HG03457 (cell line): ENCODE measurements around the gene TYW1B.
"Not testable (repeated sequence)": the region's sequence is repeated elsewhere in the genome, so short reads cannot be mapped to it uniquely, and the experiment has no call there.

ENCODE experiments used
- ATAC-seq: cut with Tn5 transposase; IDR thresholded peaks from one replicate; pipeline ENCODE4 v1.9.1; 2021; ENCODE audit warnings: moderate number of reproducible peaks; ENCODE audit not compliant: unreplicated experiment

The TYW1B gene

DNA sequence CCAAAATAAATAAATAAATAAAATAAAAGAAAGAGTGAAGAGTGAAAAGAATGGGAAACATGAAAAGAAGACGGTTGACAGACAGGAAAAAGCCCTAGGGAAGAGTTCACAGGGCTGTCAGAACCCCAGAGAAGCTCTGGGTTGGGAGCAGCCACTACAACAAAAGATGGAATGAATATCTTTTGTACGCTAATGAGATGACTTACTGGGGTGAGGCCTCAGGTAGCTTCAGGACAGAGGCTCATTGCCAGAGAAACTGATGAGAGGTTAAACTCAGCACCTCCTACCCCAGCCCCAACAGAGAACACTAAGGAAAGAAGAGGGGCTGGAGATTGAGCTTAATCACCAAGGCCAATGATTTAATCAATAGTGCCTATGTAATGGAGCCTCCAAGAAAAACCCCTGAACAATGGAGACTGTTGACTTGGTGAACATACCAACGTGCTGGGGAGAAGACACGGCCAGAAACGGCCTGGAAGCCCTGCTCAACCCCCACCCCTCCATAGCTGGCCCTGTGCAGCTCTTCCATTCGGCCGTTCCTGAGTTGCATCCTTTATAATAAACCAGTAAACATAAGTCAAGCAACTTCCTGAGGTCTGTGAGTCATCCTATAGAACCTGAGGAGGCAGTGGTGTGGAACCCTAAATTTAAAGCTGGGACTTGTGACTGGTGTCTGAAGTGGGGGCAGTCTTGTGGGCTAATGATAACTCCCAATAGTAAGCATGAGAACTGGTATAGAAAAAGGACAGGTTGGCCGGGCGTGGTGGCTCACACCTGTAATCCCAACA, 11.4 kb downstream of the TYW1B start:
- not testable (repeated sequence) for ATAC-seq

DNA sequence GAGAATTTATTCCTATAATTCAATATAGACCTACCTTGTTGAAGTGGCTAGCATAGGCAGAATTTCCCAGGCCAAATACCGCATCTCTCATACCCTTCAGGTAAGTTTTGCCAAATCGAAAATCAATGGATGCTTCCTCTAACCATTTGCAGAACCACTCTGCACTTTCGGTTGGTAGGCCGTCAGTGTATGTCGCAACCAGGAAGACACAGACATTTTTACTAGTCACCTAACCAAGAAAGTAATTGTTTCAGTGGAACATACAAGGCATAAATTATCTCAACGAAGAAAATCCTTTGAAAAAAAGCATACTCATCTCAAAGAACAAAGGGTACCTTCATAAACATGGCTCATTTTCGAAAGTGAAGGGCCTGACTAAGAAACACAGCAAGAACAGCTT, 17.6 kb downstream of the TYW1B start:
- ATAC-seq: not testable (repeated sequence)

DNA sequence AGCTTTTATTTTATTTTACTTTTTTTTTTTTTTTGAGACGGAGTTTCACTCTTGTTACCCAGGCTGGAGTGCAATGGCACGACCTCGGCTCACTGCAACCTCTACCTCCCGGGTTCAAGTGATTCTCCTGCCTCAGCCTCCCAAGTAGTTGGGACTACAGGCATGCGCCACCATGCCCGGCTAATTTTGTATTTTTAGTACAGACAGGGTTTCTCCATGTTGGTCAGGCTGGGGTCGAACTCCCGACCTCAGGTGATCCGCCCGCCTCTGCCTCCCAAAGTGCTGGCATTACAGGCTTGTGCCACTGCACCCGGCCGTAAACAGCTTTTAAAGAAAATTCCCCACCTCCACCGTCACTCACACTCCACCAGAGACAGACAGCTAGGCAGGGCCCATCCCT, 19.5 kb downstream of the TYW1B start:
- ATAC-seq: not testable (repeated sequence)

DNA sequence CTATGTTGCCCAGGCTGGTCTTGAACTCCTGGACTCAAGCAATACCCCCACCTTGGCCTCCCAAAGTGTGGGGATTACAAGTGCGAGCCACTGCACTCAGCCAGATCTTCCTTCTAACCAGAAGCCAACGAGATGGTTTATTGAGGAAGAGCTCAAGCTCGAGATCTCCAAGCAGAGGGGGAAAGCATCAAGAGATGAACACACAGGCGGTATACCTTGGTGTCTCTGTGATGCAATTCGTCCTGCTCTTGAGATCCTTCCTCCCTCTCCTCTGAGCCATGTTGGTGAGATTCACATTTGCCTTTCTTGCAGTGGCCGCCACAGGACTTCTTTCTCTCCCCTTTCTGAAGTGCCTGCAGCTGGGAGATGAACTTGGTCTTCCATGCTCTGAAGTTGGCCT, 21.1 kb downstream of the TYW1B start:
- ATAC-seq: not testable (repeated sequence)

DNA sequence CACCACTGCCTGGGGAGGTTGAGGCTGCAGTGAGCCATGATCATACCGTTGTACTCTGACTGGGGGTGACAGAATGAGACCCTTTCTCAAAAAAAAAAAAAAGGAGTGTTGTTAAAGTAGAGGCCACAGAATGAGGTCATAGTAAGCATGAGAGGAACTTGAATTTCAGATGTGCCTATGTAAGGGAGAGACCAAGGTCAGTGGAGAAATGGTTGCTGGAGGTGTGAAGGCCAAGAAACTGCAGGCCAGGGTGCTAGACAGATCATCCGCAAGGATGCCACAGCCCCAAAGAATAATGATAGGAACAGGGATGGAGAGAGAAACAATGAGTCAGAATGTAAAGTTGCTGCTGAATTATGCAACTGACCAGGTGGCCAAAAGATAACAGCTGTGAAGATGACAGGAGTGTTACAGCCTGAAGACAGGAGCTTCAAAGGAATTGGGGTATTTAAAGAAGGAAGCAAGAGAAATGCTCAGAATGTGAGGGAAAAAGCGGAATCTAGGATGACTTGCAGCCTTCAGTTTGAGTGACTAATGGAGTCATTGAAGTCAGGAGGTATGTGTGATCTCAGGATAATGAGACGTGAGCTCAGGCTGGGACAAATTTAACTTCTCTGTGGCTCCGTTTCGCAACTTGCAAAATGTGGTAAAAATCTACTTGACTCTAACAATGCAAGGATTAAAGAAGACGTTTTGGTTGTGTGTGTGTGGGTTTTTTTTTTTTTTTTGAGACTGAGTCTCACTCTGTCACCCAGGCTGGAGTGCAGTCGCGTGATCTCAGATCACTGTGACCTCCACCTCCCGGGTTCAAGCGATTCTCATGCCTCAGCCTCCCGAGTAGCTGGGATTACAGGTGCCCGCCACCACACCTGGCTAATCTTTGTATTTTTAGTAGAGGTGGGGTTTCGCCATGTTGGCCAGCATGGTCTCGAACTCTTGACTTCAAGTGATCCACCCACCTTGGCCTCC, 22.2 kb downstream of the TYW1B start:
- ATAC-seq: no peak

DNA sequence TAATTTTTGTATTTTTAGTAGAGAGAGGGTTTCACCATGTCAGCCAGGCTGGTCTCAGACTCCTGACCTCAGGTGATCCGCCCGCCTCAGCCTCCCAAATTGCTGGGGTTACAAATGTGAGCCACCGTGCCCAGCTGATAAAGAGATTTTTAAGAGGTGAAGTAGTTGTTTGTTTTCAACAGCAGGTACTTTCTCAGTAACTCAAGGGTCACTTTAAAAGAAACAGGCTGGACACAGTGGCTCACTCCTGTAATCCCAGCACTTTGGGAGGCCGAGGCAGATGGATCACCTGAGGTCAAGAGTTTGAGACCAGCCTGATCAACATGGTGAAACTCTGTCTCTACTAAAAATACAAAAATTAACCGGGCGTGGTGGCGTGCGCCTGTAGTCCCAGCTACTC, 24.2 kb downstream of the TYW1B start:
- not testable (repeated sequence) for ATAC-seq

DNA sequence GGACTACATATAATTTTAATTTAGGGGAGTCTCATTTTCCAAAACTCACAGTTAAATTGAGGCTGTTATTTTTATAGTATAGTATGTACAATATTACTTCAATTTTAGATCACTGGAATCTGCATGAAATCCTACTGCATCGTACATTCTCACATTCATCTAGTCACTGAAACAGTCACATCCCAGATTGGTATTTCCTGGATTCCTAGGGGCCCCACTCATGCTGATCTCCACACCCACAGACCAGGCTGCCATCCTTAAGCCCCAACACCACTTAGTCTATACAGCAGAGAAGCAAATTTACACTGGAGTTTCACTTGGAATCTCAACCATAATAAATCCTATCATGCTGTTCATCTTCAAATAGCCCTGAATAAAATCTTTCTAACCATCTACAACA, 26.4 kb downstream of the TYW1B start:
- ATAC-seq: not testable (repeated sequence)

DNA sequence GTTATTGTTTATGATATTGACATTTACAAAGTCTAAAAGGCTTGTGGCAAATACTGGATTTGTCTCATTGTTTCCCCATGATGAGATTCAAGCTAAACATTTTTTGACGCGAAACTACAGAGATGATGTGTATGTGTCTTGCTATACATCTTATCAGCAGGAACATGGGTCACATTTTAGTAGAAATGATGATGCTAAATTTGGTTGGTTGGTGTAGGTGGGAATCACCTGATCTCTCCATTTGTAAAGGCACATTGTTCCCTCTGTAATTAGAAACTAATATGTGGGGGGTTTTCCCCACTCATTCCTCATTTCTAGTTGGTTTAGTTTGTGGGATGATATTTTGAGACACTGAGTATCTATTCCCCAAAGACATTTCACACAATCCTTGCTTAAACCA, 32.6 kb downstream of the TYW1B start:
- ATAC-seq: not testable (repeated sequence)

DNA sequence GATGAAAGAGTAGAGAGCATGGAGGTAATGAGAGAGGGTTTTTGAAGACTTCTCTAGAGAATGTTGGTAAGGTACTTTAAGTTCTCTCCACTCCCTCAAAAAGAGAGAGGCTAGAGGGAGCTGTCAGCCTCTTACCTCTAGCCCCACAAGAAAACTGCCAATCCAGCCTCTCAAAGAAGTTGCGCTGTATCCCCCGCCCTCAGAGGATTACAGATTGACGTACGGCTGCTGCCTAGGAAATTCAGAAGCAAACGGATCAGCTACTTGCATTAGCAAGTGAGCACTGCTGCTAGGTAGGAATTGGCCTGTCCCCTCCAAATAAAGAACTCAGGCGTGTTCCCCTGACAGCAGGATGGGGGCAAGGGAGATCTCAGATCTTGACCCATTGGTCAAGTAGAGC, 34.2 kb downstream of the TYW1B start:
- no peak for ATAC-seq

DNA sequence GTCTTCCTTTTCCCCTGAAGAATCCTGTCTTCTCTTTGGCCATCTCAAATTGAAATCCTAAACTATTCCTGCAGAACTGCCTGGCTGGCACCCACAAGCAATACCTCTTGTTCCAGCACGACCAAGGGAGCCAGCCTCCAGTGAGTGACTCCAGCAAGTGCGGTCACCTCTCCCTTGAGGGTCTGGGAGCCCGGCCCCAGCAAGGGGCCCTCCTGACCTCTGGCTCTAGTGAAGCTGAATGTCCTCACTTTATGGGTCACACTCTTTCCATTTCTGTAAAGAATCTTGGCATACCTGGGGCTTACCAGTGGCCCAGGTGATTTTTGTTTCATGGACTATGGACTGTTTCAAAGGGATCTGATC, 37.3 kb downstream of the TYW1B start:
- not testable (repeated sequence) for ATAC-seq

DNA sequence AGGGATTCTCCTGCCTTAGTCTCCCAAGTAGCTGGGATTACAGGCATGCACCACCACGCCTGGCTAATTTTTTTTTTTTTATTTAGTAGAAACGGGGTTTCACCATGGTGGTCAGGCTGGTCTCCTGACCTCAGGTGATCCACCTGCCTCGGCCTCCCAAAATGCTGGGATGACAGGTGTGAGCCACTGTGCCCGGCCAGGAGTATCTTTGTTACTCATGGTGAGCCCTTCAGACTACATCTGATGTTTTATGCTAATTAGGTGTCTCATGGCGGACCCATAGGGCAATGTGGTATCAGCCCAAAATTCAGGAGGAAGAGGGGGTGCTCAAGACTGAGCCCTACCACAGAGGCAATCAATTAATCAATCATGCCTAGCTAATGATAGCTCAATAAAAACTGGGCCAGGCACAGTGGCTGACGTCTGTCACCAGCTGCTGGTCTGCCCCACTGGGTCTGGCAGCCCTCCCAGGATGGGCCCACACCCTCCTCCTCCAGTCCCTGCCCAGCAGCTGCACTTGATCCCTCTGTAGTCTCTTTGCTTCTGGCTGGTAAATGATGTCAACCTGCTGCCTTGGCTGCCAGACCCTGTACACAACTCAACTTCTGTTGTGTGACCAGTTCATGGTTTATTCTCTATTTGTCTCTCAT, 37.8 kb downstream of the TYW1B start:
- ATAC-seq: not testable (repeated sequence)

DNA sequence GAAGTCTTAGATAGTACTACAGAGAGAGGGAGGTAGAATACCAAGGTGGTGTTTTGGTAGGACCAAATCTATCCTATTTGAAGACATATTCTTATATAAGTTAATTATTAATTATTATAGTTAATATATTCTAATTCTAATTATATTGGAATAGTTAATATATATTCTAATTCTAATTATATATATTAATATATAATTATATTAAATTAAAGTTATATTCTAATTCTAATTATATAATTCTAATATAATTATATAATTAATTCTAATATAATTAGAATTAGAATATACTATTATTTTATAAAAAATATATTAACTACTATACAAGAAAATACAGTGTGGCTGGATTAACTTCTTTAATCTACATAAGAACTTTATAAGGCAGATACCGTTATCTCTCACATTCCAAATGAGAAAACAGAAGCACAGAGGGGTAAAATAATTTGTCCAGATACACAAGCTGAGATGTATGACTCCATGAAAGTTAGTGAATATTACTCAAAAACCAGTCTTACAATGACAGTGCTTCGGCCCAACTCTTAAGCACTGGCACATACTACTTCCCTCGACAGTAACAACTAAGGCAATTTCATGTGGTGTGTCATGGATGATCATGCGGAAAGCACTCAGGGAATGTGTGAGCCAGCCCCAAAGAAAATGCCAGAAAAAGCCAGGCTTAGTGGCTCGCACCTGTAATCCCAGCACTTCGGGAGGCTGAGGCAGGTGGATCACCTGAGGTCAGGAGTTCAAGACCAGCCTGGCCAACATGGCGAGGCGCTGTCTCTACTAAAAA, 42.6 kb downstream of the TYW1B start:
- no peak for ATAC-seq

DNA sequence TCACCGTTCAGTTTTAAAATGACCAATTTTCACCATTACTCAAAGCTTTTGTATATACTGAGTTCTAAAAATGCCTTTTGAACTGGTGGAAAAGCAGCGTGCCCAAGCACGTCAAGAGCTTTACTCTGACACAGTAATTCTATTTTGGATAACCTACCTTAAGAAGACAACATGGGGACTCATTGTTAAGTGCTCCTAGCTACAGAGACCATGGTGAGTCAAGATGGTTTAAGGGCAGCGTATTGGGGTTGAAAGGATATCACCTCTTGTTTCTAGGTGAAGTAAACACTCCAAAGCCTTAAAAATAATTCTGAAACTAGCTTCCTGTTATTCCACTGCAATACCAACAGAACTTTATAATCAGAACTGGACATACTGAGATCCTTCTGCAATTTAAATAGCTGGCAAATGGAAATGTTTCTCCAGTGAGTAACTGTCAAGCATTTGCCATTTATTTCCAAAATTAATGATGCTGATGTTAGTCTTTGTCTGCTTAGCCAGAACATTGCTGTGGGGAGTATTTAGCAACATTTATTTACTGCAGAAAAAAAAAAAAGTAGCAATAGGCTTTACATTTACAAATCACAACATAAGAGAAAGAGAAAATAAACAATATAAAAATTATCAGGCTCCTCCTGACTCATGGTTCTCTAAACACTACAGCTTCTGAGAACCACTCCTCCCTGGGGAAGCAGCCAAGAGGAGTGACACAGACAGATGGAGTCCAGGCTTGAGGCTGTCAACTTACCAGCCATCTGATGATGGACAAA, 44.2 kb downstream of the TYW1B start:
- ATAC-seq: not testable (repeated sequence)

DNA sequence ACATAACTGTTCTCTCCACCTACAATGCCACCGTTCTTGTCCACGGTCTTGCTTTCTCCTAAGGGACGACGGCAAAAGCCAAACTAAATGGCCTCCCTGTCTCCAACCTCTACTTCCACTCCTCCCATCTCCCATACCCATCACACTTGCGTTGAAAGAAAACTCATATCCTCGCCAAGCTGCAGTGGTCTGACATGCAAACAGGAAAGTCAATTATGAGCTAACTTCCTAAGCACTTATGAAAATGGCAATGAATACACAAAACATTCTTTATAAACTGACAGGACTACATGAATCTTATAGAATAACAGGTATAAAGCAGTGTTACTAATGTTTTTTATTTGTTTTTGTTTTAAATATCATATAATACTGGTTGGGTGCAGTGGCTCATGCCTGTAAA, 46.4 kb downstream of the TYW1B start:
- ATAC-seq: no peak

DNA sequence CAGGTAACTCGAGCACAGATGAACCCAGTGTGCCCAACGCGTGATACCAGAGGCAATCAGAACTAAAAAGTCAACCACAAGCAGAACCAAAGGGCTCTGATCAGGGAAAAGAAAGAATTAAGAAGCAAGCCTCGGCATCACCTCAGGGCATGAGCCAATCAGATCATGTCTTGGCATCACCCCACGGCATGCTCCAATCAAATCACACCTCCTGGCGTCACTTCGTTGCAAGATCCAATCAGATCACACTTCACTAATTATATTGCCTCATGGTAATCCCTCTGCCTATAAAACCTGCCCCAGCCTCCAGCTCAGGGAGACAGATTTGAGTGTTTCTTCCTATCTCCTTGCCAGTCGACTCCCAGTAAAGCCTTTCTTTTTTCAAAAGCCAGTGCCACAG, 46.8 kb downstream of the TYW1B start:
- no peak for ATAC-seq

DNA sequence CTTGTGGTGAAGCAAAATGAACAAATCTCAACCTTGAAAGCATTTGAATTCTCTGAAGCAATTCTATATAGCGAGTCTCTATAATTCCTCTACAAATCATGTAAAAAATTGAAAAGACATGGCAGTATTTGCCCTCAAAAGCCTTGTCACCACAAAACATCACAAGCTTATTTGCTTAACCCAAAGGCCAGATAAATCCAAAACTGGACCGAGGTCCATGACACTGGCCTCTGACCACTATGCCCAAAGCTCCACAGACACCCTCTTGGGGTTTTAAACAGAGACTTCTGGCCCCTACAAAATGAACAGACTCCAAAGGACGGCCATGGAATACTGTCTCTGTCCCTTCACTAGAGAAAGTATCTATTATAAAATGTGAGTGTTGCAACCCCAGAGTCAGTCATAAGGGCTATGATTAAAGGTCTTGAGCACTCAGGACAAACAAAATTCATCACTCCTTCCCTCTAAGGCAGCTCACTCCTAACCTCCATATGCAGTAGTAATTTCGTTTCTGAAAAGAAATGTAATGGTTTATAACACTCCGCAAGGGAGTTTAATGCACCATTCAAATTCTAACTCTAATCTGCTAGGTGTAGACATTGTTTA, 47.6 kb downstream of the TYW1B start:
- not testable (repeated sequence) for ATAC-seq

DNA sequence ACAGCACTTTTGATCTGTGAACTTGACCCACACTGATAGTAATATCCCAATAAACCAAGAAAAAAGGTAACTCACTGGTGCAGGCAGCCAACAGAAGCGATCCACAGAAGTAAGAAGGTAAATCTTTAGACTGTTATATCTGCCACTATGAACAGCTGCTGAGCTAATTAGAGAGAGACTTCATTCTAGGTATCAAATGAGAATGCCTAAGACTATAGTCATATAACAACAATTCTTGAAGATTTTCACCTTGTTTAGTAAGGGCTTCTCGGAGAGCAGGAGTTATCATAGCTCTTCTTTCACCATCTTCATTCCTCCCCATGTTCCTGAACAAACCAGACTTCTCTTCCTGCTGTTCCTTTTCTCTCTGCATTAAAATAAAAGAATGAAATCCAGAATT, 50.8 kb downstream of the TYW1B start:
- ATAC-seq: not testable (repeated sequence)

DNA sequence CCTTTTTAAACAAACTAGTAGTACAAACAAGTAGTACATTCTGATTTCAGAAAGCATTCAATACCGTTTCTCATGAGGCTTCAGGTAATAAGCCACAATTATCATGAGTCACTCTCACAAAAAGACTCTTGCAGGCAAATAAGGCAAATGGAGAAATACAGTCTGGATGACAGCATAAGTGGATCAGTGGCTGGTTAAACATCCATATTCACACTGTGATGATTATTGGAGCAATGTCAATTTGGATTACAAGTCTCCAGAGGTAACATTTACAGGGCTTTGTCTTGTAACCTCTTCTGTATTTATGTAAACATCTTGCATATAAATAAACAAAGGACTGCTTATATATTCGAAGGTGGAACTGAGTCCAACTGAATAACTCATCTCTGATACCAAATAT, 55.4 kb downstream of the TYW1B start:
- not testable (repeated sequence) for ATAC-seq

DNA sequence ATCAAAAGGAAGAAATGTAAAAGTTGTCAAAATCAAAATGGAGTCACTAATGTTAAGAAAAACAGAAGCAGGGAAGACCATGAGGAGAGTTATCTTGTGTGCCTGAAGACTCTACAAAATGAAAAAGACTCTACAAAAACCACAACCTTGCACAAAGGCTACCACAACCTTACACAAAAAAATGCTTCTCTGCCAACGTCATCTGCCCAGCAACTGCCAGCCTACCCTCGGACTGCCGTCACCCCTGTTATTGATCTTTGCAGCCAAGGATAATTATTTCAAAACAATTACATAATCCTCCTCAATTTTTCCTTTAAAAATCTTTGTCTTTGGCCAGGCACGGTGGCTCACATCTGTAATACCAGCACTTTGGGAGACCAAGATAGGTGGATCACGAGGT, 61.0 kb downstream of the TYW1B start:
- ATAC-seq: not testable (repeated sequence)
